HG02870 (cell line): ENCODE data around the gene PGF.
A peak's percentile ranks its signal among the peaks of the same experiment; 100 is the strongest.

Source experiments
- ATAC-seq: cut with Tn5 transposase; IDR thresholded peaks from one replicate; pipeline ENCODE4 v1.9.1; 2021; ENCODE audit warnings: mild to moderate bottlenecking, moderate library complexity; ENCODE audit not compliant: unreplicated experiment

Gene PGF

GRCh38 chr14:74905595-74906142 lies 49.7 kb downstream of the PGF start:
- no peak for ATAC-seq

- no peak for ATAC-seq
Measured at GRCh38 chr14:74904635-74905503, 50.5 kb downstream of the PGF start.

GRCh38 chr14:74902941-74903705 lies 52.3 kb downstream of the PGF start:
- no peak for ATAC-seq

GRCh38 chr14:74898694-74899093 lies 56.7 kb downstream of the PGF start:
- no peak for ATAC-seq

- ATAC-seq: no peak
Measured at GRCh38 chr14:74898083-74898482, 57.3 kb downstream of the PGF start.

GRCh38 chr14:74897642-74898041 lies 57.8 kb downstream of the PGF start:
- no peak for ATAC-seq

GRCh38 chr14:74896400-74896799 lies 59.0 kb downstream of the PGF start:
- no peak for ATAC-seq

- peak; percentile 62 for ATAC-seq
Measured at GRCh38 chr14:74893614-74894091, 61.7 kb downstream of the PGF start.

GRCh38 chr14:74892745-74893144 lies 62.7 kb downstream of the PGF start:
- no peak for ATAC-seq

GRCh38 chr14:74891870-74892269 lies 63.5 kb downstream of the PGF start:
- ATAC-seq: no peak
